ENCODE results near the gene ZNF219. TPM values are rescaled to one million over a fixed set of nuclear protein-coding genes. Genes with fewer than 3 reads are reported as not detected.

ZNF219 gene
- total RNA-seq, 3 donors from 2014 or later, result 32.4 to 62.2 (median 32.8) TPM

GRCh38 chr14:21091821-21092272, 6.6 kb downstream of the ZNF219 start:
- H3K4me1 ChIP-seq, result no peaks in the 10 kb centered on the region
- peaks cover 5% of the 10 kb centered on the region for H3K36me3 ChIP-seq
- H3K4me3 ChIP-seq, result no peak overlapping the region
- intact Hi-C loops (cut with DNase I; ENCODE audit: low total_unique reads), result loop anchor here (5.0 kb wide), 1 partner anchor 75 kb away; no protein-coding TSS in a partner anchor
- H3K9me3 ChIP-seq, result no peaks in the 10 kb centered on the region
- DNase-seq (ENCODE audit: low spot score in 2 of 2), result no peak
- H3K27ac ChIP-seq, result peak overlapping the region; percentile 48 to 52
- TF ChIP-seq CTCF (IDR thresholded peaks at IDR 0.05) (no peak), POLR2A (IDR thresholded peaks at IDR 0.05) (no peak), POLR2AphosphoS5 (IDR thresholded peaks at IDR 0.05) (no peak)
- no peaks in the 10 kb centered on the region for H3K27me3 ChIP-seq

DNA sequence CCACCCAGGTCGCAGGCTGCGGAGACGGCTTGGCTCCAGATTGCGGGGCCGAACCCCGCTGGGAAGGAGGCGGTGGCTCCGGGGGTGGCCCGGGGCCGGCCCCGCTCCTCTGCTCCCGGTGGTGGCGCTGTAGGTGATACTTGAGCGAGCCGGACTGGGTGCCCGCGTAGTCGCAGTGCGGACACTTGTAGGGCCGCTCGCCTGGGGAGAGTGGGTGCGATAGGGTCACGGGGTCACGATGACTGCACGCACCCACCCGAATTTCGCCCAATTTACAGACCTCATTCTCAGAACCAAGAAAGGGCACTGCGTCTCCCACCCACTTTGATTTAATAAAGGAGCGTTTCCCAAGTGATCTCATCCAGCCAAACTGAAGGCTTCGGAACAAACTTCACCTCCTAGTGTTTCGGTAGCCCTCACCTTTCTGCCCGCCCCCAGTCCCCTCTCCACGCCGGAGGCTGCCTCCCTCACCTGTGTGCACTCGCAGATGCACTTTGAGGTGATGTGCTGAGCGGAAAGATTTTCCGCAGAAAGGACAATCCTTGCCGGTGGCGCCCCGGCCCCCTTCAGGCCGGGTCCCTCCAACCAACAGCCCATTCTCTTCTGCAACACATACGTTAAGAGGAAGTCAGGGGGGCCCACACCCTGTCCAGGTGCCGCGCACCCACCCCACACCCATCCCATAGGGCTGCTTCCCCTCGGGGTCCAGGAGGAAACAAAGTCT, 7.4 kb downstream of the ZNF219 start:
- H3K4me1 ChIP-seq, result no peaks in the 10 kb centered on the region
- no peak for DNase-seq (ENCODE audit: low spot score in 2 of 2)
- no peak overlapping the region for H3K4me3 ChIP-seq
- no peaks in the 10 kb centered on the region for H3K27me3 ChIP-seq
- TF ChIP-seq POLR2AphosphoS5 (IDR thresholded peaks at IDR 0.05) (no peak), CTCF (IDR thresholded peaks at IDR 0.05) (no peak), POLR2A (IDR thresholded peaks at IDR 0.05) (no peak)
- intact Hi-C loops (cut with DNase I; ENCODE audit: low total_unique reads), result loop anchor here (5.0 kb wide), 1 partner anchor 74 kb away; no protein-coding TSS in a partner anchor
- peak overlapping the region in 1 of 2 donors; percentile 25 for H3K27ac ChIP-seq
- no peaks in the 10 kb centered on the region for H3K9me3 ChIP-seq
- H3K36me3 ChIP-seq, result peaks cover 5% of the 10 kb centered on the region

DNA sequence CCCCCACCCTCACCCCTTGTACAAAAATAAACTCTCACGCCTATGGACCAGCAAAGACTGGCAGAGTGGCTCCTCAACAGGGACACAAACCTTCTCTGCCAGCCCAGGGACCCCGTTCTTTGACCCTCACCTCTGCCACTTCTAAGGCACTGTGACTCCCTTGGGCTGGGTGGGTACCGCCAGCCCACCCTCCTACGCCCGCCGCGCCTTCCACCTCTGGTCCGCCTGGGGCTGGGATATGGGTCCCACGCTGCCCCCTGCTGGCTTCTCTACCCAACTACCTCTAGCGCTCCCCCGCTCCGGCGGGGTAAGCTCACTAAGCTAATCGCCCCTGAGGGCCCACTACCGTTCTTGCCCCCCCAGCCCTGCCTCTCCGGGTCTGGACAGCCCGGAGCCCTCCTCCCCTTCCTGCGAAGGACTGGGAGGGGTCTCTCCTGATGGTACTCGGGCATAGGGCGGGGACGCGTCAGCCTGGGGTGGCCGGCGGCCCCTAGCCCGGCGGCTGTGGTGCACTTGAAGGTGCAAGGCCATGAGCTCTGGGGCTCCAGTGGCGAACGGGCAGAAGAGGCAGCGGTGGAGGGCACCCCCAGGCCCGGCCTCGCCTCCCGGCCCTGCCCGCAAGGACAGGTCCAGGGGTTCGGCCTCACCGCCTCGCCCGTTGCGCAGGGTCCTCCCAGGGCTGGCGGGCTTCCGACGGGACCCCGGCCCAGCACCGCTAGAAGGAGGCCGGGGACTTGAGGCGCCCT, 8.1 kb downstream of the ZNF219 start:
- H3K4me1 ChIP-seq, result no peaks in the 10 kb centered on the region
- no peaks in the 10 kb centered on the region for H3K9me3 ChIP-seq
- intact Hi-C loops (cut with DNase I; ENCODE audit: low total_unique reads), result loop anchor here (5.0 kb wide), 1 partner anchor 73 kb away; no protein-coding TSS in a partner anchor
- no peaks in the 10 kb centered on the region for H3K27me3 ChIP-seq
- H3K4me3 ChIP-seq, result no peak overlapping the region
- TF ChIP-seq CTCF (IDR thresholded peaks at IDR 0.05), result peak in 2 of 3 donors; percentile 37 to 44
- no peak for TF ChIP-seq POLR2A (IDR thresholded peaks at IDR 0.05)
- no peak for DNase-seq (ENCODE audit: low spot score in 2 of 2)
- H3K36me3 ChIP-seq, result peaks cover 5% of the 10 kb centered on the region
- H3K27ac ChIP-seq, result peak overlapping the region; percentile 12 to 25

- no peak overlapping the region for H3K4me3 ChIP-seq
- no peaks in the 10 kb centered on the region for H3K4me1 ChIP-seq
- TF ChIP-seq POLR2AphosphoS5 (IDR thresholded peaks at IDR 0.05), result no peak
- H3K27me3 ChIP-seq, result no peaks in the 10 kb centered on the region
- H3K36me3 ChIP-seq, result peaks cover 5% of the 10 kb centered on the region
- H3K9me3 ChIP-seq, result no peaks in the 10 kb centered on the region
- intact Hi-C loops (cut with DNase I; ENCODE audit: low total_unique reads), result loop anchor here (5.0 kb wide), 1 partner anchor 73 kb away; no protein-coding TSS in a partner anchor
- no peak for DNase-seq (ENCODE audit: low spot score in 2 of 2)
- peak overlapping the region; percentile 21 to 25 for H3K27ac ChIP-seq
Observed at GRCh38 chr14:21089877-21090193, 8.6 kb downstream of the ZNF219 start.

DNA sequence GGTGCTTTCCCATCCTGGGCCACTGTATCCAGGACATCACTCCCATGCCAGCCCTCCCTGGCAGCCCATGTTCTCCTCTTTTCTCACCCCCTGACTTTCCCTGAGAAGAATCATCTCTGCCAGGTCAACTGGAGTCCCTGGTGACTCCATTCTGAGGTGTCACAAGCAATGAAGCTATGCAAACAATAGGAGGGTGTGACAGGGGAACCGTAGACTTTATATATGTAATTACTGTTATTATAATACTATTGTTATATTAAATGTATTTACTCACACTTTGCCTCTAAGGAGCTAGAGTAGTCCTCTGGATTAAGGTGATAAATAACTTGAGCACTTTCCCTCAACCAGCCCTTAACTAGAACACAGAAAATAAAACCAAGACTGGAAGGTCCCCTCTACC, 9.2 kb downstream of the ZNF219 start:
- TF ChIP-seq POLR2A (IDR thresholded peaks at IDR 0.05) (no peak), POLR2AphosphoS5 (IDR thresholded peaks at IDR 0.05) (no peak), CTCF (IDR thresholded peaks at IDR 0.05) (no peak)
- H3K36me3 ChIP-seq, result peaks cover 5% of the 10 kb centered on the region
- no peaks in the 10 kb centered on the region for H3K4me1 ChIP-seq
- no peaks in the 10 kb centered on the region for H3K9me3 ChIP-seq
- no peaks in the 10 kb centered on the region for H3K27me3 ChIP-seq
- DNase-seq (ENCODE audit: low spot score in 2 of 2), result no peak
- no peak overlapping the region for H3K4me3 ChIP-seq
- intact Hi-C loops (cut with DNase I; ENCODE audit: low total_unique reads), result no loop called here
- peak overlapping the region; percentile 21 to 25 for H3K27ac ChIP-seq

Data from breast epithelium (tissue), 4 donors.